Neutrophil (primary cell): Measurements from ENCODE around the gene TBC1D24.
A peak's percentile ranks its signal among the peaks of the same experiment; 100 is the strongest.

Source experiments
- H3K27ac ChIP-seq: fragments of 200-600 bp; sonication (generic); 2 replicates; pipeline ENCODE4 v1.5.1; 2016; ENCODE audit warnings: mild to moderate bottlenecking, moderate library complexity
- H3K27me3 ChIP-seq: fragments of 200-600 bp; sonication (generic); 2 replicates; pipeline ENCODE4 v1.6.0; 2016; ENCODE audit warnings: mild to moderate bottlenecking
- H3K36me3 ChIP-seq: fragments of 200-600 bp; sonication (generic); 2 replicates; pipeline ENCODE4 v1.5.1; 2017
- H3K4me1 ChIP-seq, 2 experiments: fragments of 200-600 bp in 1 of 2; sonication (generic) in 1 of 2; 1 replicate in 1 of 2; 2 replicates in 1 of 2; pipeline versions ENCODE4 v1.5.1 to v1.6.1; 2013 to 2016; ENCODE audit warnings: low read depth in 1 of 2, low read length in 1 of 2, mild to moderate bottlenecking in 1 of 2, moderate library complexity in 1 of 2; ENCODE audit not compliant: control insufficient read depth in 1 of 2, insufficient read depth in 1 of 2
- H3K4me3 ChIP-seq, 2 experiments: fragments of 200-600 bp in 1 of 2; sonication (generic) in 1 of 2; 1 replicate in 1 of 2; 2 replicates in 1 of 2; pipeline ENCODE4 v1.5.1; 2013 to 2016; ENCODE audit warnings: low read depth in 1 of 2, low read length in 1 of 2, mild to moderate bottlenecking in 1 of 2, moderate library complexity in 1 of 2
- H3K9me3 ChIP-seq: fragments of 200-600 bp; sonication (generic); 2 replicates; pipeline ENCODE4 v1.5.1; 2016
- CTCF ChIP-seq: fragments of 200-600 bp; sonication (generic); IDR thresholded peaks from 2 replicates; pipeline ENCODE4 v1.5.1; 2016; ENCODE audit warnings: antibody characterized with exemption

TBC1D24 gene

GRCh38 chr16:2489581-2489980 is 14.7 kb downstream of the TBC1D24 start:
- Histone ChIP-seq H3K4me1 (peaks cover 28 to 32% of the 10 kb centered on the region in 2 experiments), H3K36me3 (no peaks in the 10 kb centered on the region)
- no peak for TF ChIP-seq CTCF

DNA sequence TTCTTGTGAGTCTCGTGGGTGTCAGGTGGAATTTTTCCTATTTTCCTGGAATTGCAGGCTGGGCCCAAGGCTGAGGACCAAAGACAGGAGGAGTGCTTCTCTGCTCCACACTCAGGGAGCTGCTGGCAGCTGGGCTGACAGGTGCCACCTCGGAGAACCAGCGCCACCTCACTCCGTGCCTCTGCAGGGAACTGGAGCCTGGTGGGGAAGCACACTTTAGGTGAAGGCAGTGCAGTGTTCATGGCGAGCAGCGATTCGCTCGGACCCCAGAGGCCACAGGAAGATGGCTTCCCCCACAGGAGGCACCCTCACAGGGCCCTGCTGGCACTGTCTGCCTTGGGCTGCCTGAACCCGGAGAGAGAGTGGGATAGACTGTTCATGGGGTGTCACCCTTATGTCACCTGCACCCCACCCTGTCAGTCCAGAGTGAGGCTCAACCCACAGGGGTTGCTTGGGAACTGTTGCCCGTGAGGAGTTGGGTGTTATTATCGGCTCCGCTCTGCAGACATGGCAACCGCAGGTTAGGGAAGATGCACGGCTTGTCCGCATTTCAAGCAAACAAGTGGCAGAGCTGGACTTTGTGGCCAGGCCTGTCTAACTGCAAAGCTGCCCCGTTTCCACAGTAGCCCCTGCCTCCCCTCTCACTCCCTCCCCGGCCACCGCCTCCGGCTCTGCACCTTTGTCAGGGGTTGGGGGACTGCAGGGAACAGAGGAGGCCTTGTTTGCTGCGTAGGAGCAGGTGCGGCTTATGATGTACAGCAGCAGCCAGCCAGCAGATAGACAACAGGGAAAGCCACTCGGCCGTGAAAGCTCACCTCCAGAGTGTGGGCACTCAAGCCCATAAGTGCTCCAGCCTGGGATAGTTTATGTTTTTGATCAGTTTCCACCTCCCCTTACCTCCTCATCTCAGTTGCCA is 15.5 kb downstream of the TBC1D24 start:
- H3K4me1 ChIP-seq = peaks cover 30 to 35% of the 10 kb centered on the region in 2 experiments
- peaks cover 14% of the 10 kb centered on the region for H3K27me3 ChIP-seq
- H3K9me3 ChIP-seq = no peaks in the 10 kb centered on the region
- no peak overlapping the region for H3K4me3 ChIP-seq
- H3K27ac ChIP-seq = no peak overlapping the region
- H3K36me3 ChIP-seq = no peaks in the 10 kb centered on the region
- TF ChIP-seq CTCF = no peak

More at GRCh38 chr16:2489581-2489980, 14.7 kb downstream of the TBC1D24 start:
- H3K27me3 ChIP-seq = peaks cover 14% of the 10 kb centered on the region
- no peaks in the 10 kb centered on the region for H3K9me3 ChIP-seq
- no peak overlapping the region for H3K27ac ChIP-seq
- no peak overlapping the region for H3K4me3 ChIP-seq

DNA sequence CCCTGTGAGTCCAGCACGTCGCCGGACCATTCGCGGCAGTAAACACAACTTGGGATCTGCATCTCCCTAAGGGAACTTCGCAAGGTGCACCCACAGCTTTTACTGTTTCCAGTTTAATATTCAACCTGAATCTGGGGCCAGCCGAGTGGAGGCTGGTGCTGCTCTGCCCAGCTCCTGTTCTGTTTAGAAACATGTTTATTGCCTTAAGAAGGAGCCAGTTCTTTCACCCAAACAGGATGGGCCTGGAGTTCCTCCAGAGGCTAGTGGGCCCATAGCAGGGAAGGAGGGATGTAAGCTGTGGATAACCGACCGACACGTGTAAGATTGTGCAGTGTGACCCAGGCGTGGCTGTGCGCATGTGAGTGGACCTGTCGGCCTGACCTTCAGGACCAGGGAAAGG is 17.4 kb downstream of the TBC1D24 start:
- H3K27me3 ChIP-seq = peaks cover 9% of the 10 kb centered on the region
- H3K27ac ChIP-seq = no peak overlapping the region
- TF ChIP-seq CTCF = no peak

DNA sequence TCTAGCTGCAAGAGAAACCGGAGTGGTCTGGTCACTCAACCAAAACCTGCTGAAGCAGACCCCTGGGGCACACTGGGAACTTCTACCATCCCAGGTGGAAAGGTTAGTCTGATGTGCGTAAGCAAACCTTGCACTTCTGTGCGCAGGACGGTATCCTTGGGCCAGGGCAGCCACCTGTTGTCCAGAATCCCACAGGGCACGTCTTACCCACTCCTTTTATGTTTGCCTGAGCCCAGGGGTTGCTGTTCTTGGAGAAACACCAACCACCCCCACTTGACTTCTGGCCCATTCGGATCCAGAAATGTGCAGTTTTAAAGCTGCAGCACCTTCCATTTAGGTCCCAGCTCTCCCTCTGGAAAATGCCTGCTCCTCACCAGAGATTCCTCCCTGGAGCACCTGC is 18.7 kb downstream of the TBC1D24 start:
- no peaks in the 10 kb centered on the region for H3K27me3 ChIP-seq
- H3K27ac ChIP-seq = peak overlapping the region; percentile 66
- H3K4me1 ChIP-seq = peaks cover 14% of the 10 kb centered on the region in 2 experiments
- peaks cover 16% of the 10 kb centered on the region for H3K36me3 ChIP-seq
- TF ChIP-seq CTCF = no peak
- no peak overlapping the region for H3K4me3 ChIP-seq
- H3K9me3 ChIP-seq = no peaks in the 10 kb centered on the region

More for the DNA sequence above, 17.4 kb downstream of the TBC1D24 start:
- Histone ChIP-seq H3K36me3 (peaks cover 12% of the 10 kb centered on the region), H3K4me3 (no peak overlapping the region), H3K9me3 (no peaks in the 10 kb centered on the region), H3K4me1 (peaks cover 23 to 24% of the 10 kb centered on the region in 2 experiments)

- peak overlapping the region; percentile 66 for H3K27ac ChIP-seq
- H3K4me3 ChIP-seq = no peak overlapping the region
- H3K27me3 ChIP-seq = no peaks in the 10 kb centered on the region
- H3K9me3 ChIP-seq = no peaks in the 10 kb centered on the region
- peaks cover 14% of the 10 kb centered on the region in 2 experiments for H3K4me1 ChIP-seq
- TF ChIP-seq CTCF = no peak
- peaks cover 16% of the 10 kb centered on the region for H3K36me3 ChIP-seq
Observed at GRCh38 chr16:2494616-2495015, 19.7 kb downstream of the TBC1D24 start.
